Motor neuron (in vitro differentiated cells): ENCODE data around the gene SLC51A. TPM values are rescaled to one million over a fixed set of nuclear protein-coding genes. Genes with fewer than 3 reads are reported as not detected.

Source experiments
- ATAC-seq, 8 experiments: fragments of 200-7000 bp; cut with Tn5 transposase; replicated peaks in 6 of 8; 2 replicates each; pipeline ENCODE4 v1.8.0; 2021; ENCODE audit warnings: mild to moderate bottlenecking in 8 of 8, moderate library complexity in 8 of 8
- H3K27ac ChIP-seq, 2 donors: fragments of 250-450 bp; sonication (Bioruptor Pico); 2 replicates each; pipeline ENCODE4 v1.9.0; 2021; ENCODE audit warnings: antibody characterized with exemption in 2 of 2, mild to moderate bottlenecking in 2 of 2, moderate library complexity in 1 of 2
- H3K4me1 ChIP-seq, 2 donors: fragments of 250-450 bp; sonication (Bioruptor Pico); replicated peaks in 1 of 2; 2 replicates each; pipeline ENCODE4 v1.6.1; 2021; ENCODE audit warnings: antibody characterized with exemption in 2 of 2, mild to moderate bottlenecking in 2 of 2, moderate library complexity in 1 of 2
- H3K4me3 ChIP-seq, 5 donors: fragments of 250-450 bp; sonication (Bioruptor Pico); 2 replicates each; pipeline ENCODE4 v1.9.0; 2021; ENCODE audit warnings: antibody characterized with exemption in 5 of 5, mild to moderate bottlenecking in 5 of 5, moderate library complexity in 4 of 5
- WGBS, 10 experiments: fragments of 450-650 bp; shearing (Covaris generic); methylation state at CpG; one replicate each; pipeline ENCODE4 v1.0.0; 2022; 5-methylcytosine and 5-hydroxymethylcytosine counted together
- in situ Hi-C, 9 experiments: fragments of 400-800 bp; cut with MboI; loops; one replicate each; pipeline ENCODE4 v1.15.0; 2021; ENCODE audit warnings: low sequenced_read_pairs in 9 of 9, low pct_unique_long_range_greater_than_20kb in 2 of 9; ENCODE audit not compliant: unreplicated experiment in 9 of 9
- total RNA-seq, 8 experiments: library from RNA; unstranded; fragments of 300-600 nt; gene quantifications; 2 replicates each; pipeline versions ENCODE4 v1.2.3 to v1.2.4, GENCODE V29; 2022

Gene SLC51A
- total RNA-seq, 8 experiments from 2014 or later = 2.3 to 12.0 (median 5.4) TPM

GRCh38 chr3:196270499-196270898 is 54.2 kb downstream of the SLC51A start:
- no peak for ATAC-seq
- WGBS, 10 experiments = 93 to 100% (median 95%) methylated on average over 1 to 5 of the region's 5 CpGs; no CpG with 5 or more reads in 5 of the 10 experiments
- no peak overlapping the region for H3K4me3 ChIP-seq
- H3K27ac ChIP-seq = no peak overlapping the region
- in situ Hi-C loops = loop anchor here in 2 of 9 experiments (25.0 kb wide), 2 partner anchors 167 to 242 kb away; partner anchors contain the start of genes RNF168 (in 1 of the 2), SMCO1 (in 1 of the 2) and UBXN7 (in 1 of the 2)
- H3K4me1 ChIP-seq = no peaks in the 10 kb centered on the region

- 82 to 100% (median 99%) methylated on average over 2 to 6 of the region's 14 CpGs; no CpG with 5 or more reads in 4 of the 10 experiments for WGBS, 10 experiments
Measured at GRCh38 chr3:196272826-196273225, 56.5 kb downstream of the SLC51A start.

GRCh38 chr3:196273655-196274054 is 57.3 kb downstream of the SLC51A start:
- Histone ChIP-seq H3K27ac (no peak overlapping the region), H3K4me3 (no peak overlapping the region), H3K4me1 (no peaks in the 10 kb centered on the region)
- in situ Hi-C loops = loop anchor here in 2 of 9 experiments (25.0 kb wide), 2 partner anchors 164 to 239 kb away; partner anchors contain the start of genes RNF168 (in 1 of the 2), SMCO1 (in 1 of the 2) and UBXN7 (in 1 of the 2)
- ATAC-seq = peak in 2 of 8 experiments; percentile 72 to 80
- WGBS, 10 experiments = 60 to 100% (median 90%) methylated on average over 1 to 8 of the region's 12 CpGs; no CpG with 5 or more reads in 5 of the 10 experiments

More at GRCh38 chr3:196272826-196273225, 56.5 kb downstream of the SLC51A start:
- no peak for ATAC-seq
- H3K27ac ChIP-seq = no peak overlapping the region
- in situ Hi-C loops = loop anchor here in 2 of 9 experiments (25.0 kb wide), 2 partner anchors 164 to 239 kb away; partner anchors contain the start of genes RNF168 (in 1 of the 2), SMCO1 (in 1 of the 2) and UBXN7 (in 1 of the 2)
- no peaks in the 10 kb centered on the region for H3K4me1 ChIP-seq
- H3K4me3 ChIP-seq = no peak overlapping the region

GRCh38 chr3:196274585-196274984 is 58.3 kb downstream of the SLC51A start:
- WGBS, 10 experiments = 60 to 98% (median 81%) methylated on average over 1 to 5 of the region's 5 CpGs; no CpG with 5 or more reads in 2 of the 10 experiments
- in situ Hi-C loops = loop anchor here in 2 of 9 experiments (25.0 kb wide), 2 partner anchors 163 to 238 kb away; partner anchors contain the start of genes RNF168 (in 1 of the 2), SMCO1 (in 1 of the 2) and UBXN7 (in 1 of the 2)
- ATAC-seq = peak in 2 of 8 experiments; percentile 71 to 83
- no peaks in the 10 kb centered on the region for H3K4me1 ChIP-seq
- no peak overlapping the region for H3K4me3 ChIP-seq
- no peak overlapping the region for H3K27ac ChIP-seq

GRCh38 chr3:196275126-196275525 is 58.8 kb downstream of the SLC51A start:
- peak in 2 of 8 experiments; percentile 30 to 46 for ATAC-seq
- no peaks in the 10 kb centered on the region for H3K4me1 ChIP-seq
- no peak overlapping the region for H3K4me3 ChIP-seq
- WGBS, 10 experiments = 57 to 100% (median 88%) methylated on average over 1 to 4 of the region's 5 CpGs; no CpG with 5 or more reads in 2 of the 10 experiments
- H3K27ac ChIP-seq = no peak overlapping the region
- in situ Hi-C loops = no loop called here

- no peak overlapping the region for H3K4me3 ChIP-seq
- WGBS, 10 experiments = 77 to 100% (median 91%) methylated on average over 2 to 7 of the region's 7 CpGs; no CpG with 5 or more reads in 1 of the 10 experiments
- no peak overlapping the region for H3K27ac ChIP-seq
- in situ Hi-C loops = no loop called here
- peaks cover 4 to 16% of the 10 kb centered on the region in 2 donors for H3K4me1 ChIP-seq
- no peak for ATAC-seq
Measured at GRCh38 chr3:196280689-196281440, 64.5 kb downstream of the SLC51A start.

- Histone ChIP-seq H3K27ac (no peak overlapping the region), H3K4me1 (peaks cover 10 to 25% of the 10 kb centered on the region in 2 donors), H3K4me3 (no peak overlapping the region)
- no peak for ATAC-seq
- 14 to 100% (median 100%) methylated on average over 1 to 4 of the region's 4 CpGs; no CpG with 5 or more reads in 3 of the 10 experiments for WGBS, 10 experiments
- in situ Hi-C loops = no loop called here
Measured at GRCh38 chr3:196281962-196282361, 65.6 kb downstream of the SLC51A start.

Other genes starting within 250 kb of the SLC51A start
- gene TFRC, start 134.4 kb upstream of the SLC51A start, total RNA-seq = 100 to 1,000 TPM in 2 of 8 experiments, 10 to 100 TPM in 6; 39.1 to 148 (median 55.7) TPM
- gene ZDHHC19, start 5.1 kb upstream of the SLC51A start, total RNA-seq = under 1 TPM in 3 of 8 experiments, not detected in 5; 0.33 to 0.83 (median 0.71) TPM
- gene PCYT1A, start 71.2 kb downstream of the SLC51A start, total RNA-seq = 10 to 100 TPM; 13.8 to 80.3 (median 32.2) TPM
- 10 to 100 TPM in 7 of 8 experiments, 1 to 10 TPM in 1; 9.7 to 64.9 (median 49.2) TPM for gene DYNLT2B, start 101.7 kb downstream of the SLC51A start, total RNA-seq
- gene TM4SF19, start 121.9 kb downstream of the SLC51A start, total RNA-seq = 10 to 100 TPM in 1 of 8 experiments, 1 to 10 TPM in 2, under 1 TPM in 4, not detected in 1; 0.28 to 63.7 (median 0.85) TPM
- 10 to 100 TPM; 19.8 to 34.2 (median 25.6) TPM for gene UBXN7, start 215.9 kb downstream of the SLC51A start, total RNA-seq